Measurements from ENCODE around the gene PNRC1.
"Not testable (repeated sequence)": the region's sequence is repeated elsewhere in the genome, so short reads cannot be mapped to it uniquely, and the experiment has no call there.

Gene PNRC1

GRCh38 chr6:89116702-89117101, 36.2 kb downstream of the PNRC1 start:
- DNase-seq: no peak

GRCh38 chr6:89117211-89118108, 36.9 kb downstream of the PNRC1 start, which contains the start of gene SRSF12:
SRSF12 (minus strand) TSS chr6:89118071; CDS start chr6:89117887, 184 bp downstream.
- DNase-seq: peak; percentile 64

DNA sequence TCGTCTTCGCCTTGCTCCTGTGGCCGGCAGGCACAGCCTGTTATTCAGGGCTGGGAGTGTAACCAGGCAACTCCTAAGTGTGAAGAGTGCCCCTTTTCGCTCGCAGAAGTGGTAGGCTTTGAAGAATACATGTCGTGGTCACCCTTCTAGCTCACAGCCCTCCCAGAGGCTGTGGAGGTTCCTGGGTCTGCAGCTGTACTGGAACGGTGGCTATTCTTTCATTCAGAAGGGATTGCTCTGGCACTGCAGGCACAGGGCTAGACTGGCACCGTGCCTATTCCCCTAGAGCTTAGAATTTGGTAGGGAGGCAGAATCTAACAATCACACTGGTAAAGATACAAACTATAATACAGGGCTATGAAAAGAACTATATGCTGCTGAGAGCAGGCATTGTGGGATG, 38.4 kb downstream of the PNRC1 start:
- DNase-seq: no peak

DNA sequence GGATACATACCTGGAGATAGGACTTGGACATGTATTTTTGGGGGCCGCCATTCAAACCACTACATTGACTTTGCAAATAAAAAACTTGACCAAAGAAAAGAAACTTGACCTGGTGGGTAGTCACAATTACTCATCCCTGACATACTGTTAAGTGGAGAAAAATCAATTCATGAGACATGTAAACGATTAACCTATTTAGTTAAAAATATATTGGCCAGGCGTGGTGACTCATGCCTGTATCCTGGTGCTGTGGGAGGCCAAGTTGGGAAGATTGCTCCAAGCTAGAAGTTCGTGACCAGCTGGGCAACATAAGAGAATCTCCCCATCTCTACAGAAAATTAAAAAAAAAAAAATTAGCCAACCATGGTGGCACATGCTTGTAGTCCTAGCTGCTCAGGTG, 39.8 kb downstream of the PNRC1 start:
- no peak for DNase-seq

GRCh38 chr6:89121934-89122333, 41.4 kb downstream of the PNRC1 start:
- DNase-seq: no peak

DNA sequence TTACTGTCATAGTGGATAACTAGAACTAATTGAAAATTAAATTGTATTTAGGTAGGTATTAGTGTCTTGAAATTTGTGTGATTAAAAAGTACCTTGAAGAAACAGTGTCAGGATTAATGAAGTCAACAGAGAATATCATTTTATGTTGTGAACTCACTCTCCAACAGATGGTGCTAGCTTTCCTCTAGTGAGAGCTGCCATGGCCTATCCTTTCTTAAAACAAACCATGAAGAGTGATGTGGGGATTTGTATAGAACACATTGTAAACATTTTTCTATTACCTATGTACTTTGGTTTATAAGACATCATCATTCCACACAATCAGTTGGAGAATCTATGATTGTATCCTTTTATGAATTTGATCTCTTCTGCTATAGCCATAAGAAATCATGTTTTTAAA, 42.1 kb downstream of the PNRC1 start:
- peak; percentile 31 for DNase-seq

GRCh38 chr6:89128256-89128671, 47.7 kb downstream of the PNRC1 start:
- DNase-seq: not testable (repeated sequence)

DNA sequence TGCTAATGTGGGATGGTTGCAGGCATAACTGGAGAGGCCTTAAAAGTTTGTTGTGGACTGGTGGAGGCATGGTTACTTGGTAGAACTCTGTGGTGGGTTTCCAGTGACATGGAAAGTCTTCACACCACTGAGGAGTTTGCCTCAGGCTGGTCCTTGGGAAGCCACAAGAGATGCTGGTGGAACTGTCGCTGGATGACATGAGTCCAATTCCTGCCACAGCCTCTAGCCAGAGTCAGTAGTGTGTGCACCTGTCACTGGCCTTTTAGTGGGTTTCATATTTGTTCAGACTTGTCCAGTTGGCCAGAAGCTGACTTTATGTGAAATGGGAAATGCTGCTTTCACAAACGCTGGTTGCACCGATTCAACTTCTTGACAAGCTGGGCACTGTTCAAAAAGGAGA, 51.0 kb downstream of the PNRC1 start:
- DNase-seq: no peak

- no peak for DNase-seq
Observed at GRCh38 chr6:89132057-89132456, 51.5 kb downstream of the PNRC1 start.

DNA sequence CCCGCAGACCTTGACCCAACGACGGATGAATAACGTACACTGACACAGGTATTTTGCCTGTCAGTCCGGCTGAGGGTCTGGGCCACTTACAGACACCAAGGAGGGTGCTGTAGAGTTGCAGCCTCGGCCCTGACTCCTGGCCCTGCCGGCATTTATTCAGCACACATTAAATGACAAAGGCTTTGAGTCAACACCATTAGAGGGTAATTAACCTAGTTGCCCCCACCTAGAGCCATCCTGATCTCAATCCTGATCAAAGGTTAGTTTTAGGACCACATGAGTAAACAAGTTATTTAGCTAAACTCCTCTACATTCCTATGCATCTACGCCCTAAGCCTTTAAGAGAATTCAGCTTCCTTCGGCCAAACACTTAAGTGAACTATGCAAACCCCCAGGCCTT, 53.4 kb downstream of the PNRC1 start:
- DNase-seq: no peak

DNA sequence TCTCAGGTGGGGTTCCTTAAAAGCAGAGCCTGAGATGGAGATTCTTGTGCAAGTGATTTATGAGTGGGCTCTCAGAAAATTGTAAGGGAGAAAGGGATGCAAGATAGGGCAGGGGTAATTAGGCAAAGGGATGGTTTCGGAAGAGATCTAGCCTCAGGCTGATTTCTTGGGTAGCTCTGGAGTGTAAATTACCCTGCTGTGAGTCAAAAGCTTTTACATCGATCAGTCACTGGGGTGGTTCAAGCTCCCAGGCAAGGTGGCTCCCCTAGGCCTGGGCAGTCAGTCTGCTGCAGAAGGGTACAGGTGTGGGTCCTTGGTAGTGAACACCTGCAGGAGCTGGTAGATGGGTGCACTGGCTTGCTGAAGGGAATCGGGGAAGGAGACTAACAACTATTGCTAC, 54.2 kb downstream of the PNRC1 start:
- no peak for DNase-seq

Measured in NCI-H345 (cell line).